HG02642 (cell line): ENCODE results near the gene TEX38.
"Not testable (repeated sequence)": the region's sequence is repeated elsewhere in the genome, so short reads cannot be mapped to it uniquely, and the experiment has no call there.

Experiments used
- ATAC-seq: cut with Tn5 transposase; IDR thresholded peaks from one replicate; pipeline ENCODE4 v1.9.1; 2021; ENCODE audit warnings: mild to moderate bottlenecking; ENCODE audit not compliant: unreplicated experiment, poor library complexity

The TEX38 gene

GRCh38 chr1:46720319-46720718 is 48.7 kb downstream of the TEX38 start:
- ATAC-seq: not testable (repeated sequence)

GRCh38 chr1:46721204-46721603 is 49.5 kb downstream of the TEX38 start:
- no peak for ATAC-seq

- no peak for ATAC-seq
Measured at GRCh38 chr1:46721686-46722205, 50.1 kb downstream of the TEX38 start.
